ENCODE results near the gene DHCR24.

Gene DHCR24

GRCh38 chr1:54800041-54800898 lies 86.7 kb downstream of the DHCR24 start:
- no peak for DNase-seq

Data from right kidney (tissue), 1 donor.